ENCODE results near the gene NBAS. TPM values are rescaled to one million over a fixed set of nuclear protein-coding genes. Genes with fewer than 3 reads are reported as not detected.

The NBAS gene
- total RNA-seq, 1 experiment from 2014 or later: 46.4 TPM

DNA sequence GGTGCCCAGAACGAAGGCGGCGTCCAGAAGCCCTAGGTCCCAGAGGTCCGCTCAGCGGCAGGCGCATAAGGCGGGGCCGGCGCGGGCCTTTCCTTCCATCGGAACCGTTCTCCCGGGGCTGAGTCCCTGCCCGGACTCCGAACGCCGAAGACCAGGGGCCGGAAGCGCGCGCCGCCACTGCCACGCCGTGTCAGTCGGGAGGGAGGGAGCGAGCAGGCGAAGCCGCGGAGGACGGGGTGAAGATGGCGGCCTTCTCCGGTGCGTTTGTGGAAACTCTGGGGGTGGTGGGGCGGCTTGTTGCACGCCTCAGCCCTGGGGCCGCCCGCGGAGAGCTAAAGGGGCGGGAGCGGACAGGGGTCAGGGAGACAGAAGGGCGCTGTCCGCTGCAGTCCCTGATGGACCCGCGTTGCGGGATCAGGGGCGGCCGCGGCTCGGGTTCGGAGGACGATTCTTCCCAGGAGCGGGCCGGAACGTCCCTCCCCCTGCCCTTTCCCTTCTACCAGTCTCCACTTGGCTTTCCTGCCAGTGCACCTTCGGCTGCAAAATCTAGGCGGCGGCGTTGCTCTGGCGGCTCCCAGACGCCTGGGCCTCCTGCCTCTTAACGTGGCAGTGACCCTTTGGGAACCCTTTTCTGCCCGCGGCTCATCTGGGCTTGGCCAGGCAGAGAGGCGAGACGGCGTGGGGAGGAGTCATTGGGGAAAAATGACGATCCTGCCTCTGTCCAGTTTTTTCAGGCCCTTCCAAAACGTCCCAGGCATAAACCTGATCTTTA is 30.7 kb upstream of the NBAS start, which contains the start of gene DDX1:
Gene DDX1 (plus strand): TSS at position 177 of the 772 bp plus-strand sequence. CDS start 66 bp downstream, at position 243.
- ChIA-PET POLR2A (interaction anchor here (0.6 to 2.1 kb wide), 7 partner anchors 9 to 94 kb away, joined by 3 to 13 read pairs (median 4); partner anchors contain the start of gene NBAS), CTCF (interaction anchor here (0.5 to 3.0 kb wide), 5 partner anchors 10 to 43 kb away, joined by 3 to 25 read pairs (median 3); no protein-coding TSS in a partner anchor)
- Mint-ChIP-seq H3K27me3 (ENCODE audit: insufficient read depth, unreplicated experiment) (no peaks in the 10 kb centered on the region), H3K9me3 (ENCODE audit: unreplicated experiment) (no peaks in the 10 kb centered on the region), H3K4me1 (ENCODE audit: insufficient read depth, unreplicated experiment) (peaks cover 11% of the 10 kb centered on the region), H3K27ac (ENCODE audit: low read depth, unreplicated experiment) (peak within 1 kb of the TSS; percentile 99), H3K36me3 (ENCODE audit: insufficient read depth, unreplicated experiment) (peaks cover 29% of the 10 kb centered on the region), H3K4me3 (ENCODE audit: unreplicated experiment) (peak within 1 kb of the TSS; percentile 93)
- TF ChIP-seq, protein P1, sequence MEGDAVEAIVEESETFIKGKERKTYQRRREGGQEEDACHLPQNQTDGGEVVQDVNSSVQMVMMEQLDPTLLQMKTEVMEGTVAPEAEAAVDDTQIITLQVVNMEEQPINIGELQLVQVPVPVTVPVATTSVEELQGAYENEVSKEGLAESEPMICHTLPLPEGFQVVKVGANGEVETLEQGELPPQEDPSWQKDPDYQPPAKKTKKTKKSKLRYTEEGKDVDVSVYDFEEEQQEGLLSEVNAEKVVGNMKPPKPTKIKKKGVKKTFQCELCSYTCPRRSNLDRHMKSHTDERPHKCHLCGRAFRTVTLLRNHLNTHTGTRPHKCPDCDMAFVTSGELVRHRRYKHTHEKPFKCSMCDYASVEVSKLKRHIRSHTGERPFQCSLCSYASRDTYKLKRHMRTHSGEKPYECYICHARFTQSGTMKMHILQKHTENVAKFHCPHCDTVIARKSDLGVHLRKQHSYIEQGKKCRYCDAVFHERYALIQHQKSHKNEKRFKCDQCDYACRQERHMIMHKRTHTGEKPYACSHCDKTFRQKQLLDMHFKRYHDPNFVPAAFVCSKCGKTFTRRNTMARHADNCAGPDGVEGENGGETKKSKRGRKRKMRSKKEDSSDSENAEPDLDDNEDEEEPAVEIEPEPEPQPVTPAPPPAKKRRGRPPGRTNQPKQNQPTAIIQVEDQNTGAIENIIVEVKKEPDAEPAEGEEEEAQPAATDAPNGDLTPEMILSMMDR (IDR thresholded peaks at IDR 0.05; ENCODE audit: unreplicated experiment): no peak
- peak; percentile 84 for DNase-seq (ENCODE audit: unreplicated experiment)
- BruUV-seq (replicated peaks): TSS peak; percentile 50
- intact Hi-C loops (cut with micrococcal nuclease): loop anchor here (2.0 kb wide), 1 partner anchor 31 kb away; the partner anchor contains the start of gene NBAS

- BruUV-seq (replicated peaks): no TSS peak
- H3K9me3 Mint-ChIP-seq (ENCODE audit: unreplicated experiment): no peaks in the 10 kb centered on the region
- CTCF ChIA-PET: interaction anchor here (0.5 to 3.0 kb wide), 3 partner anchors 10 to 44 kb away, joined by 3 to 25 read pairs (median 5); no protein-coding TSS in a partner anchor
Observed at GRCh38 chr2:15591373-15591691, 30.2 kb upstream of the NBAS start.

DNA sequence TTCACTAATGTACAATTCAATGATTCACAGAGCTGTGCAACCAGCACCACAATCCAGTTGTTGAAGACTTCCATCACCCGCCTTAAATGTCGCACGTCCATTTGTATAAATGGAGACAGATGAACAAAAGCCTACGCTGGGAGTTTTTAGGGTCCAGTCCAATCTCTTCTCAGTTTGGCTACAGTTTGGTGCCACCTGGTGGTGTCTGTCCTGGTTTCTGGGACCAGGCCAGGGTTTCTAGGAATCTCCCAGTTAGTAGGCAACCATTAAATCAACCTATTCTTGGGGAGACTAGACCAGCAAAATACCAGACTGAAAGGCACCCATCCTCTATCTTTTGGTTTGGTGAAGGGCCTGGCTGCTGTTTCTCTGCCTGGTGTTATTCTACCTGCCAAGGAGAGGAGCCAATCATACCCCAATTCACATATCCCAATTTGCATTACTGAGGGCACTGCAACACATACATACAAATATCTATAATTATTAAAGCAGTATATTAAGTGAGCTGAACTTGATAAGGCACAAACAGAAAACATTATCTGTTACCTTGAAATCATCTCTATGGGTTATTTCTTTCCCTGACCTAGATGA is 27.3 kb upstream of the NBAS start:
- peaks cover 12% of the 10 kb centered on the region for H3K36me3 Mint-ChIP-seq (ENCODE audit: insufficient read depth, unreplicated experiment)
- POLR2A ChIA-PET: no interaction called here
- H3K27ac Mint-ChIP-seq (ENCODE audit: low read depth, unreplicated experiment): no peak overlapping the region
- CTCF ChIA-PET: interaction anchor here (0.5 to 5.1 kb wide), 8 partner anchors 9 to 1068 kb away, joined by 3 to 67 read pairs (median 4); no protein-coding TSS in a partner anchor
- no TSS peak for BruUV-seq (replicated peaks)
- intact Hi-C loops (cut with micrococcal nuclease): loop anchor here (1.0 kb wide), 1 partner anchor 954 kb away; no protein-coding TSS in a partner anchor
- no peaks in the 10 kb centered on the region for H3K27me3 Mint-ChIP-seq (ENCODE audit: insufficient read depth, unreplicated experiment)
- H3K4me1 Mint-ChIP-seq (ENCODE audit: insufficient read depth, unreplicated experiment): peaks cover 11% of the 10 kb centered on the region
- DNase-seq (ENCODE audit: unreplicated experiment): peak; percentile 67
- TF ChIP-seq, protein P1 (IDR thresholded peaks at IDR 0.05; ENCODE audit: unreplicated experiment): peak; percentile 65
- H3K4me3 Mint-ChIP-seq (ENCODE audit: unreplicated experiment): no peak overlapping the region
- H3K9me3 Mint-ChIP-seq (ENCODE audit: unreplicated experiment): no peaks in the 10 kb centered on the region

More at GRCh38 chr2:15591373-15591691, 30.2 kb upstream of the NBAS start:
- intact Hi-C loops (cut with micrococcal nuclease): loop anchor here (2.0 kb wide), 1 partner anchor 31 kb away; the partner anchor contains the start of gene NBAS
- TF ChIP-seq, protein P1 (IDR thresholded peaks at IDR 0.05; ENCODE audit: unreplicated experiment): no peak
- peak overlapping the region; percentile 99 for H3K27ac Mint-ChIP-seq (ENCODE audit: low read depth, unreplicated experiment)
- POLR2A ChIA-PET: interaction anchor here (0.7 to 2.1 kb wide), 3 partner anchors 9 to 30 kb away, joined by 3 to 13 read pairs (median 9); partner anchors contain the start of gene NBAS
- H3K4me1 Mint-ChIP-seq (ENCODE audit: insufficient read depth, unreplicated experiment): peaks cover 9% of the 10 kb centered on the region
- no peak for DNase-seq (ENCODE audit: unreplicated experiment)
- H3K36me3 Mint-ChIP-seq (ENCODE audit: insufficient read depth, unreplicated experiment): peaks cover 24% of the 10 kb centered on the region
- H3K27me3 Mint-ChIP-seq (ENCODE audit: insufficient read depth, unreplicated experiment): no peaks in the 10 kb centered on the region
- H3K4me3 Mint-ChIP-seq (ENCODE audit: unreplicated experiment): peak overlapping the region; percentile 93

All from MCF 10A (cell line).